ENCODE measurements around the gene CACNG4.

The CACNG4 gene

GRCh38 chr17:66944351-66945146, 20.0 kb upstream of the CACNG4 start:
- H3K4me2 ChIP-seq (ENCODE audit: low read depth, low read length, poor library complexity, severe bottlenecking), result peak overlapping the region; percentile 29
- no peak overlapping the region for H3K9ac ChIP-seq (ENCODE audit: low read depth, low read length, poor library complexity, severe bottlenecking)
- no peak overlapping the region for H3K4me3 ChIP-seq (ENCODE audit: low read length, poor library complexity, severe bottlenecking)
- no peaks in the 10 kb centered on the region for H3K36me3 ChIP-seq (ENCODE audit: insufficient read depth, low read length)
- H2AFZ ChIP-seq (ENCODE audit: low read length), result no peak overlapping the region
- H3K9me2 ChIP-seq (replicated peaks; ENCODE audit: low read depth, low read length), result no peaks in the 10 kb centered on the region
- H3K4me1 ChIP-seq (ENCODE audit: insufficient read depth, low read length, poor library complexity, severe bottlenecking), result no peaks in the 10 kb centered on the region
- no peaks in the 10 kb centered on the region for H3K79me2 ChIP-seq (ENCODE audit: insufficient read depth, low read length)
- H3K9me3 ChIP-seq (ENCODE audit: insufficient read depth, low read depth, low read length), result no peaks in the 10 kb centered on the region
- no peak for TF ChIP-seq EZH2phosphoT487 (IDR thresholded peaks at IDR 0.05; ENCODE audit: borderline replicate concordance)
- no peak for TF ChIP-seq CTCF (conservative IDR thresholded peaks at IDR 0.05; ENCODE audit: low read length)
- H3K27me3 ChIP-seq (ENCODE audit: insufficient read depth, low read length, poor library complexity, severe bottlenecking), result no peaks in the 10 kb centered on the region
- no peaks in the 10 kb centered on the region for H4K20me1 ChIP-seq (ENCODE audit: insufficient read depth, low read length, poor library complexity, severe bottlenecking)
- no peaks in the 10 kb centered on the region for H3F3A ChIP-seq (ENCODE audit: low read depth)

DNA sequence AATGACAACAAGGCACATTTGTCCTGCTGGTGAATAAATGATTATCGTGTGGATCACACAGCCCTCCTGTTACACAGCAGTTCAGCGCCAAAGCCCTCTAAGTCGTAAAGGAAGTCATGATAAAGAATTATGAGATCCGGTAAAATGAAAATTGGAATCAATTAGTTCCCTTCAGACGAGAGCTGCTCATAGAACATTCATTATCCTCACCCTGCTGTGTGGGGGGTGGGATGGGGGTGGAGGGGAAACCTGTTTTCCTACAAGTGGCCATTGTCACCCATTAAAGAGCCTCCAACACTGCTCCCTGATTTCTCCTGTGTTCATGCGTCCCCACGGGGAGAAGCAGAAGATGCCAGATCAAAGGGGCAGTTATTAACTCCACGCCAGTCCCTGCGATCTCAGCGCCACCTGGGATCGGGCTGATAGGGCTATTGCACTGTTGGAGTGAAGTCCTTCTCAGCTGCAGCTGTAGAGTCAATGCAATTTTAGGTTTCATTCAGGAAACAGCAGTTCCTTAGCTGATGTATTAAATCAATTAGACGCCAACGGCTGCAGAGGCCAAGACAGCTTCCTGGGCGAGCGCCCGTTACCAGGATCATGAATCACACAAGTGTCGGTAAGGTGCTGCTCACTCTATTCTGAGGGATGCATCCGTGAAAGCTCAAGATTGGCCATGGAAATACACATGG, 19.2 kb upstream of the CACNG4 start:
- Histone ChIP-seq H3K9ac (ENCODE audit: low read depth, low read length, poor library complexity, severe bottlenecking) (no peak overlapping the region), H3K4me3 (ENCODE audit: low read length, poor library complexity, severe bottlenecking) (no peak overlapping the region), H4K20me1 (ENCODE audit: insufficient read depth, low read length, poor library complexity, severe bottlenecking) (no peaks in the 10 kb centered on the region), H2AFZ (ENCODE audit: low read length) (no peak overlapping the region), H3K4me2 (ENCODE audit: low read depth, low read length, poor library complexity, severe bottlenecking) (peak overlapping the region; percentile 29), H3K9me2 (replicated peaks; ENCODE audit: low read depth, low read length) (no peaks in the 10 kb centered on the region), H3K36me3 (ENCODE audit: insufficient read depth, low read length) (no peaks in the 10 kb centered on the region), H3K79me2 (ENCODE audit: insufficient read depth, low read length) (no peaks in the 10 kb centered on the region), H3K9me3 (ENCODE audit: insufficient read depth, low read depth, low read length) (no peaks in the 10 kb centered on the region), H3K27me3 (ENCODE audit: insufficient read depth, low read length, poor library complexity, severe bottlenecking) (no peaks in the 10 kb centered on the region), H3F3A (ENCODE audit: low read depth) (no peaks in the 10 kb centered on the region), H3K4me1 (ENCODE audit: insufficient read depth, low read length, poor library complexity, severe bottlenecking) (no peaks in the 10 kb centered on the region)
- TF ChIP-seq CTCF (conservative IDR thresholded peaks at IDR 0.05; ENCODE audit: low read length) (no peak), EZH2phosphoT487 (IDR thresholded peaks at IDR 0.05; ENCODE audit: borderline replicate concordance) (no peak)

DNA sequence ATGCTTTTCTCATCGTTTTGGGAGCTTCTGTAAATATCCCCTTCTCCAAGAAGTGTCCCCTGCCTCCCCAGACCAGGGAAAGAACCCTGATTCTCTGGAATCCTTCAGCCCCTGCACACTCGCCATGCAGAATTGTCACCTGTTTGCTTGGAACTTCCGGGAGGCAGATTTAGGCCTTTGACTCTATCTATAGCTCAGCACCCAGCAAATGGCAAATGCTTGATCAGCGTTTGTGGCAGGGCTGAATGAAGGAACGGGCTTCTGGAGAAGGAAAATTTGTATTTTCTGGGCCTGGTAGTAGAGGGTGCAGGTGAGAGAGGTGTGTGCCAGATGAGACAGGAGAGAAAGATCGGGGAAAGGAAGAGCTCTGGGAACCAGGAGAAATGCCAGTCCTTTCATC, 18.3 kb upstream of the CACNG4 start:
- Histone ChIP-seq H3F3A (ENCODE audit: low read depth) (no peaks in the 10 kb centered on the region), H3K4me2 (ENCODE audit: low read depth, low read length, poor library complexity, severe bottlenecking) (no peak overlapping the region), H3K36me3 (ENCODE audit: insufficient read depth, low read length) (no peaks in the 10 kb centered on the region), H3K4me3 (ENCODE audit: low read length, poor library complexity, severe bottlenecking) (no peak overlapping the region), H3K9me2 (replicated peaks; ENCODE audit: low read depth, low read length) (no peaks in the 10 kb centered on the region), H4K20me1 (ENCODE audit: insufficient read depth, low read length, poor library complexity, severe bottlenecking) (no peaks in the 10 kb centered on the region), H3K4me1 (ENCODE audit: insufficient read depth, low read length, poor library complexity, severe bottlenecking) (no peaks in the 10 kb centered on the region), H3K79me2 (ENCODE audit: insufficient read depth, low read length) (no peaks in the 10 kb centered on the region), H3K9me3 (ENCODE audit: insufficient read depth, low read depth, low read length) (no peaks in the 10 kb centered on the region), H3K27me3 (ENCODE audit: insufficient read depth, low read length, poor library complexity, severe bottlenecking) (no peaks in the 10 kb centered on the region), H2AFZ (ENCODE audit: low read length) (no peak overlapping the region), H3K9ac (ENCODE audit: low read depth, low read length, poor library complexity, severe bottlenecking) (no peak overlapping the region)
- TF ChIP-seq EZH2phosphoT487 (IDR thresholded peaks at IDR 0.05; ENCODE audit: borderline replicate concordance) (no peak), CTCF (conservative IDR thresholded peaks at IDR 0.05; ENCODE audit: low read length) (no peak)
